Measurements from ENCODE around the gene FALEC.
A peak's percentile ranks its signal among the peaks of the same experiment; 100 is the strongest.

The FALEC gene

GRCh38 chr1:150554086-150554452, 38.5 kb downstream of the FALEC start:
- no peak for TF ChIP-seq CTCF (IDR thresholded peaks at IDR 0.05; ENCODE audit: low read length, missing control alignments)

GRCh38 chr1:150555198-150555970, 39.8 kb downstream of the FALEC start:
- no peak overlapping the region for H3K4me3 ChIP-seq (replicated peaks; ENCODE audit: low read depth, low read length)
- TF ChIP-seq CTCF (IDR thresholded peaks at IDR 0.05; ENCODE audit: low read length, missing control alignments) = no peak

More at GRCh38 chr1:150554086-150554452, 38.5 kb downstream of the FALEC start:
- no peak overlapping the region for H3K4me3 ChIP-seq (replicated peaks; ENCODE audit: low read depth, low read length)
- no peak for DNase-seq (ENCODE audit: low read depth)

GRCh38 chr1:150555971-150556865, 40.7 kb downstream of the FALEC start:
- TF ChIP-seq CTCF (IDR thresholded peaks at IDR 0.05; ENCODE audit: low read length, missing control alignments) = no peak
- DNase-seq (ENCODE audit: low read depth) = no peak
- no peak overlapping the region for H3K4me3 ChIP-seq (replicated peaks; ENCODE audit: low read depth, low read length)

More at GRCh38 chr1:150555198-150555970, 39.8 kb downstream of the FALEC start:
- no peak for DNase-seq (ENCODE audit: low read depth)

GRCh38 chr1:150557065-150557600, 41.6 kb downstream of the FALEC start:
- no peak overlapping the region for H3K4me3 ChIP-seq (replicated peaks; ENCODE audit: low read depth, low read length)
- TF ChIP-seq CTCF (IDR thresholded peaks at IDR 0.05; ENCODE audit: low read length, missing control alignments) = no peak
- DNase-seq (ENCODE audit: low read depth) = no peak

GRCh38 chr1:150557813-150558212, 42.3 kb downstream of the FALEC start:
- TF ChIP-seq CTCF (IDR thresholded peaks at IDR 0.05; ENCODE audit: low read length, missing control alignments) = no peak
- DNase-seq (ENCODE audit: low read depth) = no peak

GRCh38 chr1:150558303-150558704, 42.8 kb downstream of the FALEC start:
- no peak for TF ChIP-seq CTCF (IDR thresholded peaks at IDR 0.05; ENCODE audit: low read length, missing control alignments)
- DNase-seq (ENCODE audit: low read depth) = no peak
- peak overlapping the region; percentile 40 for H3K4me3 ChIP-seq (replicated peaks; ENCODE audit: low read depth, low read length)

More at GRCh38 chr1:150557813-150558212, 42.3 kb downstream of the FALEC start:
- H3K4me3 ChIP-seq (replicated peaks; ENCODE audit: low read depth, low read length) = no peak overlapping the region

All from fibroblast of pulmonary artery (primary cell).